HCT116 (cell line): ENCODE results near the gene C4orf51. TPM values are rescaled to one million over a fixed set of nuclear protein-coding genes. Genes with fewer than 3 reads are reported as not detected.

Experiments used
- EZH2 ChIP-seq: fragments of 200-600 bp; sonication (generic); IDR thresholded peaks from 2 replicates; pipeline ENCODE4 v1.6.1; 2017; ENCODE audit warnings: antibody characterized with exemption, mixed run types
- POLR2A ChIP-seq: IDR thresholded peaks from 2 replicates; pipeline ENCODE4 v1.7.0; 2011; ENCODE audit warnings: borderline replicate concordance; ENCODE audit not compliant: insufficient read depth, insufficient read length; ENCODE audit errors: extremely low read depth
- ZNF274 ChIP-seq: fragments of 200-500 bp; sonication (Bioruptor generic); IDR thresholded peaks from 2 replicates; pipeline ENCODE4 v1.6.1; 2014; ENCODE audit warnings: mild to moderate bottlenecking, low read depth, low read length, inconsistent platforms
- total RNA-seq: library from RNA; stranded (reverse); gene quantifications from one replicate; pipeline ENCODE4 v1.2.1, GENCODE V29; 2021; ENCODE audit not compliant: unreplicated experiment

Gene C4orf51
- total RNA-seq, 1 experiment from 2014 or later, result not detected

- TF ChIP-seq ZNF274 (no peak), POLR2A (no peak), EZH2 (no peak)
These were observed 101.4 kb downstream of the C4orf51 start (continued) for GRCh38 chr4:145781351-145781750.

Other genes with a start within 250 kb of the C4orf51 start
- gene SMAD1, start 198.3 kb upstream of the C4orf51 start, total RNA-seq, result 23.0 TPM
- gene MMAA, start 60.8 kb upstream of the C4orf51 start, total RNA-seq, result 3.6 TPM